ENCODE measurements around the gene SLU7. TPM values are rescaled to one million over a fixed set of nuclear protein-coding genes. Genes with fewer than 3 reads are reported as not detected.
A peak's percentile ranks its signal among the peaks of the same experiment; 100 is the strongest.

SLU7 gene
- total RNA-seq, result 34.8 and 54.1 TPM in 2 replicates
- long read RNA-seq, transcript SLU7-201 (16 exons, 3,793 nt), result major isoform, 36 of 380 reads
- long read RNA-seq, partial matches to known transcripts, result 328 of 380 reads
- long read RNA-seq, other reads (novel, unspliced or antisense), result 15 of 380 reads

- DNase-seq (ENCODE audit: extremely low spot score, unreplicated experiment), result peak; percentile 98
- Mint-ChIP-seq H3K4me1 (ENCODE audit: unreplicated experiment) (peaks cover 49% of the 10 kb centered on the region), H3K9me3 (ENCODE audit: unreplicated experiment) (no peaks in the 10 kb centered on the region), H3K27ac (ENCODE audit: unreplicated experiment) (peak within 1 kb of the TSS; percentile 97), H3K36me3 (ENCODE audit: unreplicated experiment) (peaks cover 7% of the 10 kb centered on the region), H3K27me3 (ENCODE audit: unreplicated experiment) (no peaks in the 10 kb centered on the region), H3K4me3 (ENCODE audit: unreplicated experiment) (peak within 1 kb of the TSS; percentile 95)
- TF ChIP-seq, protein P1, sequence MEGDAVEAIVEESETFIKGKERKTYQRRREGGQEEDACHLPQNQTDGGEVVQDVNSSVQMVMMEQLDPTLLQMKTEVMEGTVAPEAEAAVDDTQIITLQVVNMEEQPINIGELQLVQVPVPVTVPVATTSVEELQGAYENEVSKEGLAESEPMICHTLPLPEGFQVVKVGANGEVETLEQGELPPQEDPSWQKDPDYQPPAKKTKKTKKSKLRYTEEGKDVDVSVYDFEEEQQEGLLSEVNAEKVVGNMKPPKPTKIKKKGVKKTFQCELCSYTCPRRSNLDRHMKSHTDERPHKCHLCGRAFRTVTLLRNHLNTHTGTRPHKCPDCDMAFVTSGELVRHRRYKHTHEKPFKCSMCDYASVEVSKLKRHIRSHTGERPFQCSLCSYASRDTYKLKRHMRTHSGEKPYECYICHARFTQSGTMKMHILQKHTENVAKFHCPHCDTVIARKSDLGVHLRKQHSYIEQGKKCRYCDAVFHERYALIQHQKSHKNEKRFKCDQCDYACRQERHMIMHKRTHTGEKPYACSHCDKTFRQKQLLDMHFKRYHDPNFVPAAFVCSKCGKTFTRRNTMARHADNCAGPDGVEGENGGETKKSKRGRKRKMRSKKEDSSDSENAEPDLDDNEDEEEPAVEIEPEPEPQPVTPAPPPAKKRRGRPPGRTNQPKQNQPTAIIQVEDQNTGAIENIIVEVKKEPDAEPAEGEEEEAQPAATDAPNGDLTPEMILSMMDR (IDR thresholded peaks at IDR 0.05), result no peak
Measured at GRCh38 chr5:160418561-160419457, at the start of gene SLU7. Gene SLU7, minus strand, starts transcription at chr5:160419081. Its CDS starts 3,787 bp downstream, at chr5:160415294.

DNA sequence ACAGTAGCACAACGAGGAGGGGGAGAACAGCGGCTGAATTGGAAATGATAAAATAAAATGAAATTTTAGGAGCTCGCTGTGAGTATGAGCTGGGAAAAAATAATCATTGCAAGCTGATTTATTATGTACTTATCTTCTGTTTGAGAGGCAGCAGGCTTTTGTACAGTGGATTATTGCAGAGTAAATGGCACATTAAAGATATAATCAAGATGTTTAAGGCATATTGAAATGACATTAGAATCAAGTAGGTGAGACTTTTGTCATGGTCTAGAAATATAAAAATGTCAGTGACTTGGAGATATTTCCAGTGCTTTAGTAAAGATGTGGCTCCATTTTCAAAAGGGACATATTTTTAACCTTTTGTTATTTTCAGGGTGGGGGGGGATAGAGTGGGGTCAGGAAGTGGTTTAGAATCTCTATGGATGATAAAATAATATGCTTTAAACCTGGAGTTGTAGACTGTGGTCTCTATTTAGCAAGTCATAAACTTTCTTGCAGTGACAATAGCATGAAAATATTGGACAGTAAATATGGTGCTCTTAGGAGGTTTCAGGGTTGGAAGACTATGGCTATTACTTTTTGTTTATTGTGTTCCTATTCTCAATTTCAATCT is 49.6 kb upstream of the SLU7 start:
- Mint-ChIP-seq H3K27me3 (ENCODE audit: unreplicated experiment) (peaks cover 9% of the 10 kb centered on the region), H3K4me3 (ENCODE audit: unreplicated experiment) (no peak overlapping the region), H3K27ac (ENCODE audit: unreplicated experiment) (no peak overlapping the region), H3K36me3 (ENCODE audit: unreplicated experiment) (no peaks in the 10 kb centered on the region), H3K4me1 (ENCODE audit: unreplicated experiment) (peaks cover 4% of the 10 kb centered on the region), H3K9me3 (ENCODE audit: unreplicated experiment) (no peaks in the 10 kb centered on the region)
- TF ChIP-seq, protein P1 (IDR thresholded peaks at IDR 0.05), result no peak
- DNase-seq (ENCODE audit: extremely low spot score, unreplicated experiment), result no peak

GRCh38 chr5:160467555-160468362 is 48.9 kb upstream of the SLU7 start:
- TF ChIP-seq, protein P1 (IDR thresholded peaks at IDR 0.05), result no peak
- no peaks in the 10 kb centered on the region for H3K36me3 Mint-ChIP-seq (ENCODE audit: unreplicated experiment)
- no peaks in the 10 kb centered on the region for H3K9me3 Mint-ChIP-seq (ENCODE audit: unreplicated experiment)
- no peak overlapping the region for H3K27ac Mint-ChIP-seq (ENCODE audit: unreplicated experiment)
- peaks cover 9% of the 10 kb centered on the region for H3K27me3 Mint-ChIP-seq (ENCODE audit: unreplicated experiment)
- no peak overlapping the region for H3K4me3 Mint-ChIP-seq (ENCODE audit: unreplicated experiment)
- no peak for DNase-seq (ENCODE audit: extremely low spot score, unreplicated experiment)
- H3K4me1 Mint-ChIP-seq (ENCODE audit: unreplicated experiment), result peaks cover 4% of the 10 kb centered on the region

- Mint-ChIP-seq H3K27me3 (ENCODE audit: unreplicated experiment) (peaks cover 9% of the 10 kb centered on the region), H3K36me3 (ENCODE audit: unreplicated experiment) (no peaks in the 10 kb centered on the region), H3K4me3 (ENCODE audit: unreplicated experiment) (no peak overlapping the region), H3K9me3 (ENCODE audit: unreplicated experiment) (no peaks in the 10 kb centered on the region), H3K27ac (ENCODE audit: unreplicated experiment) (no peak overlapping the region), H3K4me1 (ENCODE audit: unreplicated experiment) (peaks cover 4% of the 10 kb centered on the region)
- TF ChIP-seq, protein P1 (IDR thresholded peaks at IDR 0.05), result no peak
- DNase-seq (ENCODE audit: extremely low spot score, unreplicated experiment), result no peak
Measured at GRCh38 chr5:160466889-160467554, 48.1 kb upstream of the SLU7 start.

All from osteocyte (in vitro differentiated cells).